ENCODE measurements around the gene NPC1.

NPC1 gene

GRCh38 chr18:23612434-23613090, 26.3 kb upstream of the NPC1 start:
- in situ Hi-C loops (cut with MboI; ENCODE audit: low pct_unique_long_range_greater_than_20kb, low sequenced_read_pairs, unreplicated experiment) = no loop called here
- TF ChIP-seq CTCF (IDR thresholded peaks at IDR 0.05; ENCODE audit: extremely low read depth, insufficient read depth, missing control alignments) = no peak

GRCh38 chr18:23609390-23610023, 23.2 kb upstream of the NPC1 start:
- in situ Hi-C loops (cut with MboI; ENCODE audit: low pct_unique_long_range_greater_than_20kb, low sequenced_read_pairs, unreplicated experiment) = no loop called here
- no peak for DNase-seq (ENCODE audit: low spot score)
- no peak for TF ChIP-seq CTCF (IDR thresholded peaks at IDR 0.05; ENCODE audit: extremely low read depth, insufficient read depth, missing control alignments)

More at GRCh38 chr18:23612434-23613090, 26.3 kb upstream of the NPC1 start:
- DNase-seq (ENCODE audit: low spot score) = no peak

- DNase-seq (ENCODE audit: low spot score) = no peak
- no peak for TF ChIP-seq CTCF (IDR thresholded peaks at IDR 0.05; ENCODE audit: extremely low read depth, insufficient read depth, missing control alignments)
- in situ Hi-C loops (cut with MboI; ENCODE audit: low pct_unique_long_range_greater_than_20kb, low sequenced_read_pairs, unreplicated experiment) = no loop called here
Measured at GRCh38 chr18:23608211-23608610, 21.9 kb upstream of the NPC1 start.

GRCh38 chr18:23605941-23606340, 19.6 kb upstream of the NPC1 start:
- in situ Hi-C loops (cut with MboI; ENCODE audit: low pct_unique_long_range_greater_than_20kb, low sequenced_read_pairs, unreplicated experiment) = no loop called here
- DNase-seq (ENCODE audit: low spot score) = no peak
- TF ChIP-seq CTCF (IDR thresholded peaks at IDR 0.05; ENCODE audit: extremely low read depth, insufficient read depth, missing control alignments) = no peak

- TF ChIP-seq CTCF (IDR thresholded peaks at IDR 0.05; ENCODE audit: extremely low read depth, insufficient read depth, missing control alignments) = no peak
- in situ Hi-C loops (cut with MboI; ENCODE audit: low pct_unique_long_range_greater_than_20kb, low sequenced_read_pairs, unreplicated experiment) = no loop called here
- DNase-seq (ENCODE audit: low spot score) = no peak
Measured at GRCh38 chr18:23599809-23600208, 13.5 kb upstream of the NPC1 start.

GRCh38 chr18:23596183-23596582, 9.9 kb upstream of the NPC1 start:
- in situ Hi-C loops (cut with MboI; ENCODE audit: low pct_unique_long_range_greater_than_20kb, low sequenced_read_pairs, unreplicated experiment) = no loop called here
- no peak for TF ChIP-seq CTCF (IDR thresholded peaks at IDR 0.05; ENCODE audit: extremely low read depth, insufficient read depth, missing control alignments)
- DNase-seq (ENCODE audit: low spot score) = no peak

Measured in GM13977 (cell line).